Kidney capillary endothelial cell (primary cell): Measurements from ENCODE around the gene NEUROD1.
"Not testable (repeated sequence)": the region's sequence is repeated elsewhere in the genome, so short reads cannot be mapped to it uniquely, and the experiment has no call there.

Source experiments
- DNase-seq: peaks from one replicate; pipeline ENCODE4 v3.0.0-alpha.2; 2018; ENCODE audit warnings: low spot score

Gene NEUROD1

DNA sequence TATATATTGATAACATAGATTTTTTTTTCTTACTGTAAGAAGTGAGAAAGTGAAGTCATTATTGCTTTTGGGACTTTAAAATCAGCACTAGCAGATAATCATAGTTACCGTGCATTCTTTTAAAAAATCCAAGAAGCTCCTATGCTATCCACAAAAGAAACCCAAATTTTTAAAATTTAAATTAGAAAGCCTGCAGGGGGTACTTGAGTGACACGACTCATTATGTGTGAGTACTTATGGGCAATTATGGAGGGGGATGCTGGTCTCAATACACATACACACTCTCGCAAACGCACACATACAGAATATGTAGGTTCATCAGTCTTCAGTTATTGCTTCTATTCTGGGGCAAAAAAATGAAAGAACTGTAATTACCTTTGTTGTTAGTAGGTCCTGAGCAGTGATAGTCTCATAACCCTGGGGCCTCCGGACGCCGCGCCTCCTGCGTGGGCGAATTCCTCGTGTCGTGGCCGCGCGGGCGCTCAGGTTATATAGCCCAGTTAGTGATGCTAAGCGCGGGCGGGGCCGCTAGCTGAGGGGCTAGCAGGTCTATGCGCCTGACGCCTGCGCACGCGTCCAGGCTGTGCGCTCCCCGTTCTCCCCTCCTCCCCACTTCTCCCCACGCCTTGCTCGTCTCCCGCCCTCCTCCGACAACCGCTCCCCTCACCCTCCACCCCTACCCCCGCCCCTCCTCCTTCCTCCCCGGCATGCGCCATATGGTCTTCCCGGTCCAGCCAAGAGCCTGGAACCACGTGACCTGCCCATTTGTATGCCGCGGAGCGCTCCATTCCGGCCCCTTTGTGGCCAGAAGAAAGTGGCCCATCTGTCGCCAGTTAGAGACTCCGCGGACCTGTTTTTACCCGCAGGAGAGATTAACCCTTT lies at the start of gene NEUROD1:
Gene NEUROD1 (minus strand): TSS at position 463 of the 882 bp plus-strand sequence. CDS start 1,657 bp downstream, outside the sequence.
- DNase-seq = no peak

DNA sequence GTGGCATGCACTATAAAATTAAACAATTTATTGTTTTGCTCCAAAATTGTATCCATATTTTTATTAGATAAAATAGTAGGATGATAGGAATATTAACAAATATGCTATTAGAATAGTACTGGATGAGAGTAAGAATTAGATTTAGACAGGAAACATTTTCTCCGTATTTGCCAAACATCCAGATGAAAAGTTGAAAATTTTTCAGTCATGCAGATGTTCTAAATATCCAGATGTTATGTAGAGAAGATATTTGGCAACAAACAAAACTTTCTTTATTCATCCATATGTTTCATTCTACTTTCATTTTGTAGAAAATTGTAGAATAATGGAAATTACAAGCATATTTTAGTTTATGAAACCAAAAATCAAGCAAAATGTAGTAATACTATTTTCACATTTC lies 45.2 kb upstream of the NEUROD1 start:
- DNase-seq = no peak

DNA sequence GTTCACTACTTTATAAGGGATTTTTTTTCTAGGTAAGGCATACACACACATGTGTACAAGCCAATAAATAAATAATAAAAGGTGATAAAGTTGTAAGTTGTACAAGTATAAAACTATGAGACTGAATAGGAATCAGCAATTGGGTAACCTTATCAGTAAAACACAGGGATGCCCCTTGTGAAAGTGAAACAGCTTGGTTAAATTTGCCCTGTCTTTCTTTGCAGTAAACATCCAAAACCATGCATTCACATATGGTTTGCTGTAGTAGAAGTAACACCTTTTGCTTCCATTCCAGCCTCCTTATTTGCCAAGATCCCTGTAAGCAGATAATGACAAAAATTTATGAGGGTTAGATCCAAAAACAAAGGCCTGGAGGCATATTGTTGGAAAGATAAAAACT lies 44.3 kb upstream of the NEUROD1 start:
- no peak for DNase-seq

DNA sequence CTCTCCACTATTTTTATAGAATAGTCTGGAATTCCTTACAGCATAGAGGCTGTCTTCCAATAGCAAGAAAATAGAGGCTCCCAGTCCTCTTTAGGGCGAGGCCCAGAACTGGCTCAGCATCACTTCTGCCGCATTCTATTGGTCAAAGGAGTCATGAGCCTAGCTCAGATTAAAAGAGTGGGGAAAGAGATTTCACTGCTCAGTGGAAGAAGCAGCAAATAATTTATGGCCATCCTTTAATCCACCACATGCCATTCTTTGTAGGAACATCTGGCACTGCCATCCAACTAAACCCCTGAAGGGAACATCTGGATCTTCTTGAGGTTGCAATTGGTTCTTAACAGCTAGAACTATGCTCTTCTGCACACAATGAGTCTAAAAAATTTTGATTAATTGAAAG lies 43.4 kb upstream of the NEUROD1 start:
- no peak for DNase-seq

DNA sequence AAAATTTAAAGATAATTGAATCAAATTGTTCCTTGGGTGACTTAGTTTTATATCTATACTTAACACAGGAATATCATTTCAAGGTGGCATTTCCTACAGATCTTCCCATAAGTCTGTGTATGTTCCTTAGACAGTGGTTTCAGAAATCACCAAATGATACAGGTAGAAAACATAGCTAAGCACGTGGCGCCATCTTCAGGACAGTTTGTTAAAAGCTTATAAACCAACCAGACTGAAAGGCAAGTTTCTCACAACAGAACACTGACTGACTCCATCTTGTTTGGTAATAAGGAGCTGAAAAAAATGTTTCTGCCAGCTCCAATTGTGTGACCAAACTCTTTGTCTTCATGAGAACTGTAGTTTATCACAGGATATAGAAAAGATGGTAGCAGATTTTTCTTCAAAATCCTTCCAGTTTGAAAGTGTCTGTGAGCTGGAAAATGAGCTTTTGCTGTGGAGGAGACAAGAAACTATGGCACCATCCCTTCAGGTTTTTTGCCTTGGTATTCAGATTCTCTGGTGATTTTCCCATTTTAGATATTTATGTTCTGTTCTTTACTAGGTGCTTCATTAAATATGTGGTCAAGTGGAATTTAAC lies 34.8 kb upstream of the NEUROD1 start:
- peak; percentile 69 for DNase-seq

DNA sequence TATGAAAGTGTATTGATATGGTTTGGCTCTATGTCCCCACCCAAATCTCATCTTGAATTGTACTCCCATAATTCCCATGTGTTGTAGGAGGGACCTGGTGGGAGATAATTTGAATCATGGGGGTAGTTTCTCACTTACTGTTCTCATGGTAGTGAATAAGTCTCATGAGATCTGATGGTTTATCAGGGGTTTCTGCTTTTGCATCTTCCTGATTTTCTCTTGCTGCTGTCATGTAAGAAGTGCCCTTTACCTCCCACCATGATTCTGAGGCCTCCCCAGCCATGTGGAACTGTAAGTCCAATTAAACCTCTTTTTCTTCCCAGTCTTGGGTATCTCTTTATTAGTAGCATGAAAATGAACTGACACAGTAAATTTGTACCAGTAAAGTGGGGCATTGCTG lies 30.7 kb upstream of the NEUROD1 start:
- not testable (repeated sequence) for DNase-seq

DNA sequence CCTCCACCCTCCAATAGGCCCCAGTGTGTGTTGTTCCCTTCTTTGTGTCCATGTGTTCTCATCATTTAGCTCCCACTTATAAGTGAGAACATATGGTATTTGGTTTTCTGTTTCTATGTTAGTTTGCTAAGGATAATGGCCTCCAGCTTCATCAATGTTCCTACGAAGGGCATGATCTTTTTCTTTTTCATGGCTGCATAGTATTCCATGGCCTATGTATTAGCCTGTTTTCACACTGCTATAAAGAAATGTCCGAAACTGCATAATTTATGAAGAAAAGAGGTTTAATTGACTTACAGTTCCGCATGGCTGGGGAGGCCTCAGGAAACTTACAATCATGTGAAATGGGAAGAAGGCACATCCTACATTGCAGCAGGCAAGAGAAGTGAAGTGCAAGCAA lies 22.2 kb upstream of the NEUROD1 start:
- not testable (repeated sequence) for DNase-seq

DNA sequence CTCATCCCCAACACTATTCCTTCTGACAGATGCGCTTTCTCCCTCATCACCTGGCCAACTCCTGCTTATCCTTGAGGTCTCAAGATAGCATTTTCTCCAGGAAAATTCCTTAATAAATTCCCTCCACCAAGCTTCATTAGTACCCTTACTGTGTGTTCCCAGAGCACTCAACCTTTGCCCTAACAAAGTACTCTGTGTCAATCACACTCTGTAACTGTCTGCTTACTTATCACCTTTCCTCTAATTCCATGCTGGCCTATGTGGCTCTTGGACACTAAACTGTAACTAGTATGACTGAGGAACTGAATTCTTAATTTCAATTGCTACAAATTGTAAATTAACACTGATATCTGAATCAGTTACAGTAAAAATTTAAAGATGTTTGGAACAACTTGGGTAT lies 17.9 kb upstream of the NEUROD1 start:
- DNase-seq = no peak

DNA sequence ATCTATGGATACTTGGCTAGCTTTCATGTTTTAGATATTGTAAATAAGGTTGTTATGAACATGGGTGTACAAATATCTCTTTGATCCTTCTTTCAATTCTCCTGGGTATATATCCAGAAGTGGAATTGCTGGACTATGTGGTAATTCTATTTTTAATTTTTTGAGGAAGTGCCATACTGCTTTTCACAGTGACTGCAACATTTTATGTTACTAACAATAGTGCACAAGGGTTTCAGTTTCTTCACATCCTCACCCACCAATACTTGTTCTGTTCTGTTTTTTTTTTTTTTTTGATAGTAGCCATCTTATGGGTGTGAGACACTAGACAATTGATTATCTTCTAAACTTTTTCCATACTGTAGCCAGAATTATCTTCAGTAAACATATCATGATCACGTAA lies 17.3 kb upstream of the NEUROD1 start:
- no peak for DNase-seq

DNA sequence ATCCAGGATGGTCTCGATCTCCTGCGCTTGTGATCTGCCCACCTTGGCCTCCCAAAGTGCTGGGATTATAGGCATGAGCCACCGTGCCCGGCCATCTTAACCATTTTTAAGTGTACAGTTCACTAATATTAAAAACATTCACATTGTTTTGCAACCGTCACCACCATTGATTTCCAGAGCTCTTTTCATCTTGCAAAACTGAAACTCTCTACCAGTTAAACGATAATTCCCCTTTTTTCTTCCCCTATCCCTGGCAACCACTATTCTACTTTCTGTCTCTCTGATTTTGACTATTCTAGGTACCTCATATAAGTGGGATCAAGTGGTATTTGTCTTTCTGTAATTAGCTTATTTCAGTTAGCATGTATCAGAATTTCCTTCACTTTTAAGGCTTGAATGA lies 16.8 kb upstream of the NEUROD1 start:
- DNase-seq = no peak

DNA sequence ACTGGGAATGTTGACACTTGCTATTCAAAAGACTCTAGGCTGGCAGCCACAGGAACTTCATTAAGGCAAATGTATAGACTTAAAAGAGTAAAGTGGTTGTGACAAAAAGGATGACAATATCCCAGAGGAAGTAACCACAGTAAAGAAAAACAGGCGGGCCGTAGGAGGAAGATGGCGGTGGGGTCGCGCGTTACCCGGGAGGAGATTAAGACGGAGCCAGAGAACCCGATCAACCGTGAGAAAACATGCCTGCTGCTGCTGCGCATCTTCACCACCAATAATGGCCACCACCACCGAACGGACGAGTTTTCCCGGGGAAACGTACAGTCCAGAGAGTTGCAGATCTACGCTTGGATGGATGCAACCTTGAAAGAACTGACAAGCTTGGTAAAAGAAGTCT lies 14.0 kb upstream of the NEUROD1 start:
- DNase-seq = no peak

DNA sequence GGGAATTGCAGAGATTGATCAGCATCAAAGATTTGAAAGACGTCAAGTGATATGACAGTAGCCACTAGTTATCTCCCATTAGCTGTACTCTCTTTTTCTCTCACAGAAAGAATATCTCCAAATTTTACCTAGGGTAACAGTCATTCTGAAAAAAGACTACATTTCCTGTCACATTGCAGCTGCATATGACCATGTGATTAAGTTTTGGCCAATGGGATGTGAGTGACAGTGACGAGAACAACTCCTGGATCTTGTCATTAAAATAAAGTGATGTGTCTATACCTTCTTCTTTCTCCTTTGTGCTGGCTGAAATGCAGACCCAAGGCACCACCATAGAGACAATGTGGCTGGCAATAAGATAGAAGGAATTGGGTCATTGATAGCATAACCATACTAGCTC lies 10.5 kb upstream of the NEUROD1 start:
- no peak for DNase-seq

DNA sequence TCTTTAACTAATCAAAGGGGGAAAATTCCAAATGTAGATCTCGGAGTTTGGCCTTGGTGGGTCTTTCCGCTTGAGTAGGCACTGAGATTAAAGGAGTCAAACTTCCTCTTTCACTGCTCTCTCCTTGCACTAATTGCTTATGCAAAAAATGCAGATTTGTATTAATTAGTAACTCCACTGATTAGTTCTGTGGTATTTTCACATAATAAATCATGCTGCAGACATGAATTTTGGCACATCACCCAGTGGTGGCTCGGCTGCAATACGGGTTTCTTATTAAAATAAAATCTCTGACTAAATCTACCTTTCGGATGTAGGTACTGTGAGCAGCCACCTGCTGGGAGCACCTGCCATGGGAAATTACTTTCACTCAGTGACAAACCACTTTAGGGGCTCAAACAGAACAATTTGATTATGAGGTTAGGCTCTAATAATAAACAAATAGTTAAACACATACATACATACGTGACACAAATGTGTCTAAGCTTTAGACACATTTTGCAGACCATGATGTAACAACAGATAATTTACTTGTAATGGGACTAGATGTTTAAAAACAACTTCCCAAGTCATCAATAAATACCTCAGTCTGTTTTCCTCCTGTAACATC lies 6.4 kb upstream of the NEUROD1 start:
- DNase-seq = no peak

DNA sequence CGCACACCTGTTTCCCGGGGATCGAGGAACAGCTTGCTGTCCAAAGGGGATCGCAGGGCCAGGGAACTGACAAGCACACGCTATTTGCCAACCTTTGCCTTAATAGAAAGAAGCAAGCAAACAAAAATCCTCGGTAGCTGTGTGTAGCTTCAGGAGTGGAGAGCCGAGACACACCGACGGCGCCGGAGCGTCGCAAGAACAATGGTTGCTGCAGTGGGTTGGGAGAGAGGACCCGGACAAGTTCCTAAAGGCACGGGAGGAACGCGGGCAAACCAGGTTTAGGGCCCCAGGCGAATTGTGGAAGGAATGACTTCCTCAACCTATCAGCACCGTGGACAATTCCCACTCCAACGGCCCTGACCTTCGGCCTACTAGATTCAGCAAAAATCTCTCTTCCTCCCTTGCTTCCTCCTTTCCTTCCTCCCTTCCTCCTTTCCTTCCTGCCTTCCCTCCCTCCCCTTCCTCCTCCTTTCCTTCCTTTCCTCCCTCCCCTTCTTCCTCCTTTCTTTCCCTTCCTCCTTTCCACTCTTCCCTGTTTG lies 4.9 kb upstream of the NEUROD1 start:
- no peak for DNase-seq

DNA sequence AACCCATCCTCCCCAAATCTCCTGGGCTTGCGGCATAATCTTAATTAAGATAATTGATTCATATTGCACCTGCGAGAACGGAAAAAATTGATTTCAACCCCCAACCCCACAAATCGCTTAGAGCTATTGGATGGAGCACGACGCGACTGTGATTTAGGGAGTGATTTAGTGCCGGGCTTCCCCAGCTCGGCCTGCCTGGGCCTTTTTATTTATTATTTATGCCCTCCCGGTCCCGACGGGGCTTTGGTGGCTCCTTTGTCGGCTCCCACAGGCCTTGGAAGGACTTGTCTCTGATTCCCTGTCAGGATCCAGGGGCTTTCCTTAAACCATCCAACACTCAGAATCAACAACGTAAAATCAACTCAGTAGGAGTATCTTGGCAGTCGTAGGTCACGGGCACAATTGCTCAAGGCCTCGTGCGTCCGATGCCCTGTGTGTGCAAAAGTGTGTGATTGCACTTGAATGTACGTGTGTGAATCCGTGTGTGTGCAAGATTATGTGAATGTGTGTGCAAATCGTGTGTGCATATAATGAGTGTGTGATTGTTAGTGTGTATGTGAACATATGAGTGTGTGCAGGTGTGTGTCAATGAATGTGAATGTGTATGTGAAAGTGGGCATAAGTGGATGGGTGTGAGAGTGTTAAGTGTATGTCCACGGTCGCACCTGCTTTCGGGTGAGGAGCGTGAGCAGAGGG lies 4.3 kb upstream of the NEUROD1 start:
- no peak for DNase-seq

DNA sequence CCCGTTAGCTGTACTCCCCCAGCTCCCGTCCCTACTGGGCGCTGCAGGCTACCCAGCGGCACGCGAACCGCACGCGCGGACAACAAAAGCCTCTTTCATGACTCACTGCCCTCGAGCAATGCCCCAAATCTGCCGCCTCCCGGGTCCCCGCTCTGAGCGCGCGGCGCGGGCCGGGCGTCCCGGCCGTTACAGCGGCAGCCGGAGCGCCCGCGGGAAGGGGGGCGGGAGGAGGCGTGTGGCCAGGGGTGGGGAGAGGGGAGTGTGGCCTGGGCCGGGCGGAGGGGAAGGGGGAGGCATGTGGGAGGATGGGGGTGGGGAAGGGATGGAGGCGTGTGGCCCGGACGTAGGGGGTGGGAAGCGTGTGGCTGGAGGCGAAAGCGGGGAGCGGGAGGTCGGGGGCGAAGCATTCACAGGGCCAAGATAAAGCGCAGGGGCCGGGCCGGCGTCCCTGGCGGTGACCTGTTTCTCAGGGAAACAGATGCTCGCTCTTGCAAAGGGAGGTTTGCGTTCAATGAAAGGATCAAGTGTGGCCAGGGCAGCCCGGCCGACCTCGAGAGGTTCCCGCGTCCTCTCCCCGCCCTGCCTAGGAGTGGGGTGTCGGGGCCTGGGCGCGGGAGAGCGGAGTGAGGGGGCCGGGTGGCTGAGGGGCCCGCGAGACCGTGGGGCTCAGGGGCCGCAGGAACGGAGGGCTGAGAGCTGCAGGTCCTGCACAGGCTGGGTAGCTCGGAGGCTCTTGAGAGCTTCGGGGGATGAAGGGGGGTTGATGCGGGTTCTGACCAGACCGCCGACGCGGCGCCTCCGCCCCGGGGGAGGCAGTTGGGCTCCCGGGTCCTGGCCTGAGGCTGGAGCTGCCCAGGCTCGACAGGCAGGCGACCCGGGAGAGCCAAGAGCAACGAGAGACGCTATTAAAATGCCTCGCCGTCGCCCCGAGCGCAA lies 3.5 kb upstream of the NEUROD1 start:
- no peak for DNase-seq

DNA sequence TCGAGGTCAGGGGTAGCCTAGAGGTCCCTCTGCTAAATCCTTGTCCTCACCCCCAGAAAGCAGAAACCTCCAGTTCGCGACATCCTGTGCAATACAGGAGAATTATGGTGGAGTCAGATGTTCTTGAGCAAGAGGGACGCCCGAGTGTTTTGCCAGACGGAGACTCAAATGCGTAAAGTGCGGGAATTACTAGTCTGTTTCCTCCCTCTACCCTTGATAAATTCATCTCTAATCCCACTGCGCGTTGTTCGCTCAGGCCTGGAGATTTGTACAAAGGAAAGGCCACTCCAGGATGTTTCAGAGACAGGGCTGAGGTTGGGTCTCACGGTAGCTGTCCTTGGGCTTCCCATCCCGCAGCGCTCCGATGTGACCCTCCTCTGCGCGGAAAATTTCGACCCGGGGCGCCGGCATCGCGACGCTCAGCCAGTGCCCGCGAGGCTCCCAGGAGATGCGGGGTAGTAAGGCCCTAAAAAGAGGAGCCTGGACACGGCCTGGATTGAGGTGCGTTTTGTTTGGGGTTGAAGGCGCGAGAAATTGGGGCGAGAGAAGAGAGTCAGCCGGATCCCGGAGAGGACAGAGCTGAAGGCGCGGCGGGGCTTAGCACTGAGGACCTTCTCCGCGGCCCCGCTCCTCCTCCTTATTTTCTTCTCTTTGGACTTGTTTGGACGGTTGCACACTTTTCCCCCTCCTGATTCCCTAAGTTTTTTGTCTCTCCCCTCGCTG lies 2.6 kb upstream of the NEUROD1 start:
- DNase-seq = no peak

DNA sequence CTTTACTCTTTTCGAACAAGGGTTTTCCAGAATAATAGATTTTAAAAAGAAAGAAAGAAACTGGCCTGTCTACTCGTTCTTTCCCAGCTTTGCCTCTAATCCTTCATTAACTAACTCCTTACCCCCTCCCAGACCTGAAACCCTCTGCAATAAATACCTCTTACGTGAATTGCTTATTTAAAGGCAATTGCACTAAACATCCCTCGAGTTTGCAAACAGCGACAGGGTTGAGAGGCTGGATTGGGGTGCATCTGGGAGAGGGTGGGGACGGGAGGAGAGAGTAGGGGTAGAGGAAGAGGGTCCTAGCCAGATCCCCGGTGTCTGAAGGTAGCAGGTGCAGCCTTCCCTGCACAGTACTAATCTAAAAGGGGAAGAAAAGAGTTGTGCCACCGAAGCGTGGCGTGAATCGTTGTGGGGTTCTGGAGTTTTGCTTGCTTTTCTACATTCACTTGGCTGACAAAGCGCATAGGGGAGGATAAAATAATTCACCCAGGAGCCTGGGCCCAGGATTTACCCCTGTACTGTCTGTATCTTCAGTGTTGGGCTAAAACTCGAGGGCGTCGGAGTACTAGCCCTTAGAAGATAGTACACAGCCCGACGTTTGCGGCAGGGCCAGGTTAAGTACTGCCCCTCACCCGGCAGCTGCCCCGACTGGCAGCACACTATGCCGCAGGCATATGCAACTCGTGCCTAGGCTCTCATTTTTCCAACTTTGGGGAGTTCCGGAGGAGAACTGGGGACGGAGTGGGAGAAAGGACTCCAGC lies 1.9 kb upstream of the NEUROD1 start:
- no peak for DNase-seq

DNA sequence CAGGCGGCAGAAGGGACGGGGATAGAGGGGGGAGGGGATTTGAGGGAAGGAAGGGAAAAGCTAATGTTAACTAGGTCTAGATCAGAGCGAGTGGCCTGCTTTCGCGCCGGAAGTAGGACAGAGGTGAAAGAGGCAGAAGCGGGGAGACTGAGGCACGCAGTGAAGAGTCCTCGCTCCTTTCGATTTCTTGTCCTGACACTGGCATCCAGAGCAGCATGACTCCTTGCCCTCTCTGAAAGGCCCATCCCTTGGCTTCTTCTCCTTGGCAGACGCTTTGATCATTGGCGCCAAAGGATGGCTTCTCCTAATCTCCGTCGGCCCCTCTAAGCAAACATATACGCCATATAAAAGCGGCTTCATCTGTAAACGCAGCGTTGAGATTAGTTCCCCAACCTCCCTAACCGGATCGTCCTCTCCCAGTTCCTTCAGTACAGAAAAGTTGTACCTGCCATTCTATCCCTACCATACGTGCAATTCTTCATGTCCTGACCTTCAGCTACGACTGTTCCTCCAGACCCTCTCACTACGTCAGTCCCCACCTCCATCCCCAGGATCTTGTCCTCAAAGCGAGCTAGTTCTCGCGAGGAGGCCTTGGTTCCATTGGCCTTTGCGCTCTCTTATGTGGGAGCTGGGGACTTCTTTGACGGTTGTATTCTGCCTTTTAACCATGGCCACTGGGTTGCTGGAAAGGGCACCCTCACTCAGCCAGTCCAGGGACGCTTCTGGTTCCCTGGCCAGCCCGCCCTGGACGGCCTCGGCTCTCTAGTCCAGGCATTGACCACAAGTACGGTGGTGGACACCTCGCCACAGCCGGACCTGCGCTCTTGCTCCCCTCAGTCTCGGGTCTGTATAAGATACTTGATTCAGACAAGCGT lies 857 bp upstream of the NEUROD1 start:
- DNase-seq = no peak
